ENCODE measurements around the gene AADACL4.

Gene AADACL4

DNA sequence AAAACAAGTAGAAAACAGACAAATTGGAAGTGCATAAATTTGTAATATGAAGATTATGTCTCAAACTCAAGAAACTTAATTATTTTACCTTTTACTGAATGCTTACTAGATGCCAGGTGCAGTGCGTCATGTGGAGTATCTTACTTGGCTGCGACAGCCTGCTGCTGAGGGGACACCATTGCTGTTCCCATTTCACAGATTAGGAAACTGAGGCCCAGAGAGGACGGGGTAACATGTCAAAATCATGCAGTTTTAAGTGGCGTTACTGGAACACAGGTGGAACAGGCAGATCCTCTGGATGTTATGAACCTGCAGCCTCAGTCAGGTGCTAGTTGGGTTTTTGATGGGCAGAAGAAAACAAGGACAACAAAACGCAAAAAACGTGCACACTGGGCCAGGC lies 18.6 kb upstream of the AADACL4 start:
- Histone ChIP-seq H3K4me3 (ENCODE audit: low read length) (no peak overlapping the region), H3K9me3 (ENCODE audit: low read length) (no peaks in the 10 kb centered on the region), H3K27me3 (ENCODE audit: insufficient read depth, low read length) (no peaks in the 10 kb centered on the region)

DNA sequence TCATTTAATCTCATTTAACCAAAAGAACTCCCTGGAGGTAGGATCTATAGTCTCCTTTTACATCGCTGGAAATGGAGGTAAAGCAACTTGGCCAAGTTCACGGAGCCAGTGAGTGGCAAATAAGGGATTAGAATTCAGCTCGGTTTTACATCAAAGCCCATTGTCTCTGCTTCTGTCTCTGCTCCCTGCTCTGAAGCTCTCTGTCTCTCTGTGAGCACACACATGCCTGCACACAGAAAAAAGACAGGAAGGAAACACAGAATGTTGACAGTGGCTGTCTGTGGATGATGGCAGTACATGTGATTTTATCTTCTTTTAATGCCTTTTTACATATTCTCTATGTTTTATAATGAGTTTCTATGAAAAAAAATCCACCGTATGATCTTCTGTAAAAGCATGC lies 17.0 kb upstream of the AADACL4 start:
- Histone ChIP-seq H3K4me3 (ENCODE audit: low read length) (no peak overlapping the region), H3K9me3 (ENCODE audit: low read length) (no peaks in the 10 kb centered on the region), H3K27me3 (ENCODE audit: insufficient read depth, low read length) (no peaks in the 10 kb centered on the region), H2AFZ (ENCODE audit: low read depth, low read length) (no peak overlapping the region), H3K36me3 (ENCODE audit: insufficient read depth, low read length) (no peaks in the 10 kb centered on the region), H3K4me1 (ENCODE audit: insufficient read depth, low read length) (no peaks in the 10 kb centered on the region)

More for the DNA sequence above, 18.6 kb upstream of the AADACL4 start:
- no peaks in the 10 kb centered on the region for H3K36me3 ChIP-seq (ENCODE audit: insufficient read depth, low read length)
- H3K4me1 ChIP-seq (ENCODE audit: insufficient read depth, low read length), result peaks cover 6% of the 10 kb centered on the region
- no peak overlapping the region for H2AFZ ChIP-seq (ENCODE audit: low read depth, low read length)

GRCh38 chr1:12627296-12627695 lies 16.6 kb upstream of the AADACL4 start:
- Histone ChIP-seq H3K4me1 (ENCODE audit: insufficient read depth, low read length) (no peaks in the 10 kb centered on the region), H3K4me3 (ENCODE audit: low read length) (no peak overlapping the region), H3K27me3 (ENCODE audit: insufficient read depth, low read length) (no peaks in the 10 kb centered on the region), H3K9me3 (ENCODE audit: low read length) (no peaks in the 10 kb centered on the region), H3K36me3 (ENCODE audit: insufficient read depth, low read length) (no peaks in the 10 kb centered on the region), H2AFZ (ENCODE audit: low read depth, low read length) (no peak overlapping the region)

DNA sequence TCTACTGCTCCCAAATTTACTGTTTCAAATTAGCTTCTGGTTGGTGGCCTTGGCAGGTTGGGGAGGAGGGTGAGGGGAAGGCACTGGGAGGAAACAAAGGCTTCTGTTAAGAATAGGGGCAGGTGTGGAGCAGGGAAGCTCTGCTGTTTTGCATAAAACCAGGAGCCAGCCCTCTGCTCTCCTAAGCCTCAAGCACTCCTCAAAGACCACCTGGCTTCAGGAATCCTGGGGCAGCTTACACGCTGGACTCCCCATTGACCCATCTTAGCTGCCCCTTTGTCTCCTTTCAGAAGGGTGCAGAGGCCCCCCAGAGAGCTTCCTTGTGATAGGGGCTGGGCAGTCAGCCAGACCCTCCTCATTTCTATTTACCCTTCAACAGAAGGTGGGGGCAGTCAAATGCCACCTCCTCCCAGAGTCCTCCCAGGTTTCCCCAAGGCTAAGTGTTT lies 14.4 kb upstream of the AADACL4 start:
- H2AFZ ChIP-seq (ENCODE audit: low read depth, low read length), result no peak overlapping the region
- H3K27me3 ChIP-seq (ENCODE audit: insufficient read depth, low read length), result no peaks in the 10 kb centered on the region
- H3K4me3 ChIP-seq (ENCODE audit: low read length), result no peak overlapping the region
- no peaks in the 10 kb centered on the region for H3K4me1 ChIP-seq (ENCODE audit: insufficient read depth, low read length)
- H3K36me3 ChIP-seq (ENCODE audit: insufficient read depth, low read length), result no peaks in the 10 kb centered on the region
- H3K9me3 ChIP-seq (ENCODE audit: low read length), result no peaks in the 10 kb centered on the region

- no peaks in the 10 kb centered on the region for H3K36me3 ChIP-seq (ENCODE audit: insufficient read depth, low read length)
- no peak overlapping the region for H2AFZ ChIP-seq (ENCODE audit: low read depth, low read length)
- no peaks in the 10 kb centered on the region for H3K4me1 ChIP-seq (ENCODE audit: insufficient read depth, low read length)
- no peaks in the 10 kb centered on the region for H3K27me3 ChIP-seq (ENCODE audit: insufficient read depth, low read length)
- H3K9me3 ChIP-seq (ENCODE audit: low read length), result no peaks in the 10 kb centered on the region
- H3K4me3 ChIP-seq (ENCODE audit: low read length), result no peak overlapping the region
Observed at GRCh38 chr1:12629985-12630760, 13.7 kb upstream of the AADACL4 start.

DNA sequence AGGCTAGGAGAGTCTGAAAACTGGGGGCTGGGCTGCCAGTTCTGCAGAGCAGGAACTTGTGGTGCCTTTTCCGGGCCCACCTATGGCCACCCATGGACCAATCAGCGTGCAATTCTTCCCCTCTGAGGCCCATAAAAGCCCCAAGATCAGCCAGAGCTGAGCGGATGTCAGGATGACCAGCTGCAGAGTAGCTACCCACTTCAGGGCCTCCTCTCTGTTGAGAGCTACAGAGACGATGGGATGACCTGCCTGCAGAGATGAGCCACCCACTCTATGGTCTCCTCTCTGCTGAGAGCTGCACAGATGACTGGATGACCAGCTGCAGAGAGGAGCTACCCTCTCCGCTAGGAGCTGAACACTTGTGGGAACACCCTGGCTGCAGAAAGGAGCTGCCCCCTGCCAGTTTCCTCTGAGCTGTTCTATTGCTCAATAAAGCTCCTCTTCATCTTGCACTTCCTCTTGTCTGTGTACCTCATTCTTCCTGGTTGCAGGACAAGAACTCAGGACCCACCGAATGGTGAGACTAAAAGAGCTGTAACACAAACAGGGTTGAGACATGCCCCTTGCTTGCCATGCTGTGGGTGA lies 12.8 kb upstream of the AADACL4 start:
- Histone ChIP-seq H3K4me1 (ENCODE audit: insufficient read depth, low read length) (no peaks in the 10 kb centered on the region), H2AFZ (ENCODE audit: low read depth, low read length) (no peak overlapping the region), H3K36me3 (ENCODE audit: insufficient read depth, low read length) (no peaks in the 10 kb centered on the region), H3K4me3 (ENCODE audit: low read length) (no peak overlapping the region), H3K9me3 (ENCODE audit: low read length) (no peaks in the 10 kb centered on the region), H3K27me3 (ENCODE audit: insufficient read depth, low read length) (no peaks in the 10 kb centered on the region)

DNA sequence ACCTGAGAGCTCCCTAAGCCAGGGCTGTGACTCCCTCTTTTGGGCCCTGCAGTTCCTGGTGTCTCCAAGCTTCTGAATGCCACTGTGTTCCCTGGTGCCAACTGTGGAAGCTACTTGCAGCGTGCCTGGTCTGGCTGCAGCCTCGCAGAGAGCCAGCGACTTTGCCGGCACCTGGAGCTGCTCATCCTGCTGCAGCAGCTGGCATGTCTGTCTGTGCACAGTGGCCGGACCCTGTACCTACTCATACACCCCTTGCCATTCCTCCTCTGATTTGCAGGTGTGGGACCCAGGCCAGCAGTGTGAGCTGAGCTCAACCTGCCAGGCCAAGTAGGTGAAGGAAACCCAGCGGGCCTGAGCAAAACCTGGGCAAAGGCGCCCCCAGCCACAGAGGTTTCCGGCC lies 12.3 kb upstream of the AADACL4 start:
- H2AFZ ChIP-seq (ENCODE audit: low read depth, low read length), result no peak overlapping the region
- H3K27me3 ChIP-seq (ENCODE audit: insufficient read depth, low read length), result no peaks in the 10 kb centered on the region
- no peaks in the 10 kb centered on the region for H3K9me3 ChIP-seq (ENCODE audit: low read length)
- no peaks in the 10 kb centered on the region for H3K36me3 ChIP-seq (ENCODE audit: insufficient read depth, low read length)
- H3K4me3 ChIP-seq (ENCODE audit: low read length), result no peak overlapping the region
- no peaks in the 10 kb centered on the region for H3K4me1 ChIP-seq (ENCODE audit: insufficient read depth, low read length)

DNA sequence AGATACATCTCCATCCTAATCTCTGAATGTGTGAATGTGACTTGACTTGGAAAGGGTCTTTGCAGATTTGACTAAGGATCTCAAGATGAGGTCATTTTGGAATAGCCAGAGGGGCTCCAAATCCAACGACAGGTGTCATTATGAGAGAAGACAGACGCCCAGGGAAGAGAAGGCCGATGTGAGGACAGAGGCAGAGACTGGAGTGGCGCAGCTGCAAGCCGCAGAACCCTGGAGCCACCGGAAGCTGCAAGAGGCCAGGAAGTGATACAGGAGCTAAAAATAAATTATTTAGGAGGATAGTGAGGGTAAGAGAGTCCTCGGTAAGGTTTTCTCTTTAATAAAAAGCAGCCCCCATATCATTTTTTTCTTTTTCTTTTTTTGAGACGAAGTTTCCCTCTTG lies 9.7 kb upstream of the AADACL4 start:
- H2AFZ ChIP-seq (ENCODE audit: low read depth, low read length), result no peak overlapping the region
- H3K4me1 ChIP-seq (ENCODE audit: insufficient read depth, low read length), result no peaks in the 10 kb centered on the region
- no peaks in the 10 kb centered on the region for H3K27me3 ChIP-seq (ENCODE audit: insufficient read depth, low read length)
- H3K9me3 ChIP-seq (ENCODE audit: low read length), result no peaks in the 10 kb centered on the region
- H3K36me3 ChIP-seq (ENCODE audit: insufficient read depth, low read length), result no peaks in the 10 kb centered on the region
- no peak overlapping the region for H3K4me3 ChIP-seq (ENCODE audit: low read length)

DNA sequence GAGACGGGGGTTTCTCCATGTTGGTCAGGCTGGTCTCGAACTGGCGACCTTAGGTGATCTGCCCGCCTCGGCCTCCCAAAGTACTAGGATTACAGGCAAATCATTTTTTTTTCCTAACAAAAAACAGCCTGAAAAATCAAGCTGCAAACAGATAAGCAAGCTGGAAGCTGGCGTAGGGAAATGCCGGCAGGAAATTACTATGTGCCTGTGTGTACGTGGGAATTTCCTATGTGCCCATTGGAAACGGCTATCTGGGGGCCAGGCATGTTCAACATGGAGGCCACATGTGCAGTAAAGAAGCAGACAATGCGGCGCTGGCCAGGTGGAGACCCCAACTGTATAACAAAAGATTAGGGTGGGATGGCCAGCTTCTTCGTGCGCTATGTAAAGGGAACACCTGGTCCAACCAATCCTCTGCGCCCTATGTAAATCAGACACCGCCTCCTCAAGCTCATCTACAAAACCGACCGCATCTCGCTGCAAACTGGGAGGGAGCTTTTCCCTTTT lies 9.1 kb upstream of the AADACL4 start:
- no peaks in the 10 kb centered on the region for H3K27me3 ChIP-seq (ENCODE audit: insufficient read depth, low read length)
- no peak overlapping the region for H2AFZ ChIP-seq (ENCODE audit: low read depth, low read length)
- H3K9me3 ChIP-seq (ENCODE audit: low read length), result no peaks in the 10 kb centered on the region
- H3K4me1 ChIP-seq (ENCODE audit: insufficient read depth, low read length), result no peaks in the 10 kb centered on the region
- no peak overlapping the region for H3K4me3 ChIP-seq (ENCODE audit: low read length)
- no peaks in the 10 kb centered on the region for H3K36me3 ChIP-seq (ENCODE audit: insufficient read depth, low read length)

DNA sequence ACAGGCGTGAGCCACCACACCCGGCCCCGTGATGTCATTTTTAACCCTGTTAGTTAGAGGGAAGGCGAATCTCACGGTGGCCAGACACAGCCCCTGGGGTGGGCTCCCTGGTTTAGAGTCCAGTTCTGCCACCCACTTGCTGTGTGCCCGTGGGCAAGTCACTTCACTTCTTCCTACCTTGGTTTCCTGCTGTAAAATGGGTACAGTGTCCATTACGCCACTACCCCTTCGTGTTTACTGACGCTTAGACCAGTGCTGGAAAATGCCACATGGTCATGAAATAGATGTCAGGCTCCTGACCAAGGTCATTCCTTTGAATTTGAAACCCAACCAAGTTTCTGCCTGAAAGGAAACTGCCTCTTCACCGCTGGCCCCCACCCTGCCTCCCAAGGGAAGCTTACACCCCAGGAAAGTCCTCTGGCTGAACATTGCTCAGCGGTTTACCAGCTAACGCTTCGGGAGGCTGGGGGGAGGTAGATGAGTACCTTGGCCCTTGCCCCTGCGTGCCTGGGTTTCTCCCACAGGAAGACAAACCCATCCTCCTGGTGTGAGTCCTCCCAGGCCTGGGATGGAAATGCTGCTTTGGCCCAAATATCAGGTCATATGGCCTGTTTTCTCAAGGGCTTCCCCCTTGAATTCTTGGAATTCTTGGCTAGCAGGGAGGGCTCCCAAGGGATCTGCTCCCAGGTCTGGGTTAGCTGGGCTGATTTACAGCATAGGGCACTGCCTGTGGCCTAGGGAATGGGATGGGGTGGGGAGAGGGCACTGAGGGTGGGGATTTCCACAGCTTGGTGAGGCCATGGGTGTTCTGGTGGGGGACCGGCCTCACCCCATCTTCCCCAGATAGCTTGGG lies 7.6 kb upstream of the AADACL4 start:
- H2AFZ ChIP-seq (ENCODE audit: low read depth, low read length), result no peak overlapping the region
- H3K27me3 ChIP-seq (ENCODE audit: insufficient read depth, low read length), result no peaks in the 10 kb centered on the region
- H3K4me3 ChIP-seq (ENCODE audit: low read length), result no peak overlapping the region
- H3K4me1 ChIP-seq (ENCODE audit: insufficient read depth, low read length), result no peaks in the 10 kb centered on the region
- H3K9me3 ChIP-seq (ENCODE audit: low read length), result peaks cover 5% of the 10 kb centered on the region
- H3K36me3 ChIP-seq (ENCODE audit: insufficient read depth, low read length), result no peaks in the 10 kb centered on the region

DNA sequence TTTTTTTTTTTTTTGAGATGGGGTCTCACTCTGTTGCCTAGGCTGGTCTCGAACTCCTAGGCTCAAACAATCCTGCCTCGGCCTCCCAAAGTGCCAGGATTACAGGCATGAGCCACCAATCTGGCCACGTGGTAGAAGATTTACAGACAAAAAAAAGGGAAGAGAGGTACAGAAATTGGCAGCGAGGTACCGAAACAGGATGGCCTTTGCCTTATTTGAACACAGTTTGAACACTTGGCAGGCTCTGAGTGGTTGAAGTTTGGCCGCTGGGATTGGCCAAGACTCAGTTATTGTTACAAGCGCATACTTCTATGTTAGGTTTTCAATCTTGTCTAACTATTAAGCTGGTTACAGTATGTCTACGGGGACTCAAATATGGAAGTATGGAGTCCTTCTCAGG lies 6.2 kb upstream of the AADACL4 start:
- Histone ChIP-seq H3K4me3 (ENCODE audit: low read length) (no peak overlapping the region), H3K36me3 (ENCODE audit: insufficient read depth, low read length) (no peaks in the 10 kb centered on the region), H2AFZ (ENCODE audit: low read depth, low read length) (no peak overlapping the region), H3K9me3 (ENCODE audit: low read length) (peaks cover 5% of the 10 kb centered on the region), H3K4me1 (ENCODE audit: insufficient read depth, low read length) (no peaks in the 10 kb centered on the region), H3K27me3 (ENCODE audit: insufficient read depth, low read length) (no peaks in the 10 kb centered on the region)

- Histone ChIP-seq H3K4me1 (ENCODE audit: insufficient read depth, low read length) (no peaks in the 10 kb centered on the region), H3K27me3 (ENCODE audit: insufficient read depth, low read length) (peaks cover 10% of the 10 kb centered on the region), H3K36me3 (ENCODE audit: insufficient read depth, low read length) (no peaks in the 10 kb centered on the region), H3K9me3 (ENCODE audit: low read length) (peaks cover 5% of the 10 kb centered on the region), H3K4me3 (ENCODE audit: low read length) (no peak overlapping the region), H2AFZ (ENCODE audit: low read depth, low read length) (no peak overlapping the region)
Observed at GRCh38 chr1:12640237-12640957, 3.5 kb upstream of the AADACL4 start.

DNA sequence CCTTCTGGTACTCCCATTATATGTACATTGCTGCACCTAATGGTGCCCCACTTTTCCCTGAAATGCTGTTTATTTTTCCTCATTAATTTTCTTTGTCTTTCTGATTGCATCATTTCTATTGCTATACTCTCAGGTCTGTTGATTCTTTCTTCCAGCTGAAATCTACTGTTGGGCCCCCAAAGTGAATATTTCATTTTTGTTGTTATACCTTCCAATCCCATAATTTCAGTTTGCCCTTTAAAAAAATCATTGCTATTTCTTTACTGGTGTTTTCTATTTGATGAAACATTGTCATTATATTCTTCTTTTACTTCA lies 3.0 kb upstream of the AADACL4 start:
- no peaks in the 10 kb centered on the region for H3K4me1 ChIP-seq (ENCODE audit: insufficient read depth, low read length)
- H3K4me3 ChIP-seq (ENCODE audit: low read length), result no peak overlapping the region
- H3K36me3 ChIP-seq (ENCODE audit: insufficient read depth, low read length), result no peaks in the 10 kb centered on the region
- peaks cover 5% of the 10 kb centered on the region for H3K9me3 ChIP-seq (ENCODE audit: low read length)
- H3K27me3 ChIP-seq (ENCODE audit: insufficient read depth, low read length), result peaks cover 10% of the 10 kb centered on the region
- no peak overlapping the region for H2AFZ ChIP-seq (ENCODE audit: low read depth, low read length)
